HG02678 (cell line): ENCODE measurements around the gene FGGY.
"Not testable (repeated sequence)": the region's sequence is repeated elsewhere in the genome, so short reads cannot be mapped to it uniquely, and the experiment has no call there.

Source experiments
- ATAC-seq: cut with Tn5 transposase; IDR thresholded peaks from one replicate; pipeline ENCODE4 v1.9.1; 2021; ENCODE audit warnings: mild to moderate bottlenecking, moderate library complexity; ENCODE audit not compliant: unreplicated experiment

FGGY gene

DNA sequence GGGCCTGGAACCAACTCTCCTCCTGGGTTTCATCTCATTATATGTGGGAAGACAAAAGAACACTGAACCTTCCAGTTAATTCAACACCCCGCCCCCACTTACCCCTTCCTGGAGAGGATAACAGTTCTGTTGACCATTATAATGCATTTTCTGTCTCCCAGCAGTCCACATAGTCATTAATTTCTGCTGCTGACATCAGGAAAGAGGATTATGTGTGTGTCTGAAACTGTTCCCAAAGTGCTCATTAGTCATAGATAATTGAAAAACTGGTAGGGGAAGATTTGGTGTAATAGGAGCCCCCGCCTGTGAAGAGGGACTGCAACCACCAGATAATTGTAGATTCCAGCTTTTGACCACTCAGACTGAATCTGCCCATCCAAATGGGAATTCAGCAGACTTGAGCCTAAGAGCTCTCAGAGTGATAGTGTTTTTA is 208.7 kb downstream of the FGGY start:
- ATAC-seq = no peak

DNA sequence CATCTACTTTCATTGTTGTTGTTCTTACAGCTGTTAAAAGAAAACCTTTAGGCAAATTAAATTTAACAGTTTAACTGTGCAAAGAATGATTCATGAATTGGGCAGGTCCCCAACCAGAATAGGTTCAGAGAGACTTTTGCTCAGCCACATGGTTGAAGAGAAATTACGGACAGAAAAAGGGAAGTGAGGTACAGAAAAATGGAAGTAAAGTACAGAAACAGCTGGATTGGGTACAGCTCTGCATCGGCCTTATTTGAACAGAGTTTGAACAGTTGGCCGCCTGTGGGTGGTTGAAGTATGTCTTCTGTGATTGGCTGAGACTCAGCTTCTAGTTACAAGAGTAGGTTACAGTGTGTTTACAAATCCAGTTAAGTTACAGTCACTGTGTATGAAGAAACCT is 210.1 kb downstream of the FGGY start:
- peak; percentile 87 for ATAC-seq

GRCh38 chr1:59509341-59509875 is 212.5 kb downstream of the FGGY start:
- no peak for ATAC-seq

- ATAC-seq = no peak
Observed at GRCh38 chr1:59510249-59510648, 213.4 kb downstream of the FGGY start.

DNA sequence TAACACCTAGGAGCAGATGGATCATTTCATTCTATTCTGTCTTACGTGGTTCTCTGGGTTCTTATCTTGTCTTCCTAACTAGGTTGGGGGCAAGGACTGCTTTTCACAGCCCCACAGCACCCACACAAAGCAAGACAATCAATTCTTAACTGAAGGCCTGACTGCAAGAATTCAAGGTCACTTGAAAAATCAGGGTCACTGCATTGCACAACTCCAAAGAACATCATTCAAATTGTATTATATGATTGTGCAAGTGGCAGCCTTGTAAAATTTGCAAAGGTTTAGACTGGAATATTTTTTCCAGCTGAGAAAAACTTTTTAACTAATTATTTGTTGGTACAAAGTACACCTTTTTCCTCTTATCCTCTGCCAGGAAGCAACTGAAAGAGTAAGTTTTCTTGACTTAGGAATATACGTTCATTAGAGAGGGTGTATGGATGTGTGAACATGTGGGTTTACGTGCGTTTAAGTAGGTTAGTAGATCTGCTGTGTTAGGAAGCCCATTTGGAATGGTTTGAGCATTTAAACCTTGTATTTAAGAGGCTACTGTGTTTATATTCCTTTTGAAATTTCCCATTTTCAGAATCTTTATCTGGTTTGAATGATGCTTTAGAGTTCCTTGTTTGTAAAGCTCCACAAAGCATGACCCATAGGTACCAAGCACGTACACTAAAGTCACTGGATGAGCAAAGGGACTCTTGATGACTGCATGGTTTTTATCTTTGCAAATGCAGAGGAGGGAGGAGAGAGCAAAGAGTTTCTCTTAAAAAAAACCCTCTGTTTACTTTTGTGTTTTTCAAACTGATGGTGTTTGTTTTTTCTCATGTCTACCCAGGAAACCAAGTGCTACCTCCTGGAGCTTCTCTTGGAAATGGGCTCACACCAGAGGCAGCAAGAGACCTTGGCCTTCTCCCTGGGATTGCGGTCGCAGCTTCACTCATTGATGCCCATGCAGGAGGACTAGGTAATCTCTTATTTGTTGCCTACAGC is 214.9 kb downstream of the FGGY start:
- ATAC-seq = no peak

GRCh38 chr1:59512702-59513101 is 215.8 kb downstream of the FGGY start:
- no peak for ATAC-seq

GRCh38 chr1:59514061-59514909 is 217.4 kb downstream of the FGGY start:
- no peak for ATAC-seq

DNA sequence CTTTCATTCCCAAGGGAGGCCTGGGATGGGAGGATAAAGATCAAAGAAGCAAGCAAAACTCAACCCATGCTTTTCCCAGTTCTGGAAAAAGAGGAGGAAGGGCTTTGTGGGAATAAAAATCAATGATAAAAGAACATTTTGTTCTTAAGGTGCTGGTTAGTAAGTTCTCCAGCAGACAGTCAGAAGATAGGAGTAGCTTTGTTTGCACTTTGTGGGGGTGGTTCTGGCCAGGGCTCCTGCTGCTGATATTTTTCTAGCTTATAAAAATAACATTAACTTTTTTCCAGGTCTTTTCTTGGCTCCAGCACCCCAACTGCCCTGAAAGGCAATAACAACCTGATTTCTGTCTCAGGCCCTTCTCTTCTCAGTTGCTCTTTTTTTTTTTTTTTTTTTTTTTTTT is 220.0 kb downstream of the FGGY start:
- no peak for ATAC-seq

- ATAC-seq = no peak
Observed at GRCh38 chr1:59520194-59520593, 223.3 kb downstream of the FGGY start.

DNA sequence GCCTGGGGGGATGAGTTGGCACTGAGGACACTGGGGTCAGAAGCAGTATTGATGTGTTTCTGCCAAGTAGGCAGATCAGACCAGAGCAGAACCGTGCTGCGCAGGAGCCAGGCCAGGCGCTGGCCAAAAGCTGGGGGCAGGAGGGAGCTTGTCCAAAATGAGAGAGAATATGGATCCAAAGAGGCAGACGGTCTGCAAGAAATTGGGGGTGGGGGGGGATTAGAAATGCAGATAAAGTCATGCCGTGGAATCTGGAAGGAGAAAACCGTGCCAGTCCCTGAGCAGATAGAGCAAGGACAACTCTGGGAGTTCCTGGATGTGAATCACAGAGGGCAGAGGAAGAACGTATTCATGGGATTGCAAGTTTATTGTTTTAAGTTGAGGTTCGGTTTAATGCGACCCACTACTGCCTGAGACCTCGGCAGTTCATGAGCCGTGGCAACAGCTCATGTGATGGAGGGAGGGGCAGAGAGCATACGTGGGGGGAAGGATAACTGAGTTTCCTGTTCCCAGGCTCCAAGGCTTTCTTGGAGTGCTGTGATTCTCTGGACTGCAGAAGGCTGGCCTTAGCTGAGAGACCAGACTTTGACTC is 224.0 kb downstream of the FGGY start:
- no peak for ATAC-seq

DNA sequence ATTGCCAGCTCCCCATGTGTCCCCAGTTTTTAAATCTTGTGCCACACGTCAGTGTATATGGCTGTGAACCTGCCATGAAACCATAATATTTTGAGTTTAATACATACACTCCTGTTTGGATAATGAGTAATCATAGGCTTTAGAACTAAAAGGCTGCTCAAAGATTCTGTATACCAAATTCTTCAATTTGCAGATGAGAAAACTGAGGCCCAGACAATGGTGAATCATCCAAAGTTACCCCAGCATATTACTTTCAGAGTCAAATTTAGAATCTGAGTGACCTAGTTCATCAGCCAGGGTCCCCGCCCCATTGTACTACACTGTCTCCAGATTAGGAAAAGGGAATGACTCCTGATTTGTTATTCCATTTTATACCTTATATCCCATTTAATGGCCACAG is 224.6 kb downstream of the FGGY start:
- no peak for ATAC-seq

- no peak for ATAC-seq
Observed at GRCh38 chr1:59522925-59523505, 226.1 kb downstream of the FGGY start.

GRCh38 chr1:59523745-59524450 is 227.0 kb downstream of the FGGY start:
- ATAC-seq = no peak

- no peak for ATAC-seq
Observed at GRCh38 chr1:59526240-59526639, 229.3 kb downstream of the FGGY start.

GRCh38 chr1:59528471-59528870 is 231.6 kb downstream of the FGGY start:
- no peak for ATAC-seq

DNA sequence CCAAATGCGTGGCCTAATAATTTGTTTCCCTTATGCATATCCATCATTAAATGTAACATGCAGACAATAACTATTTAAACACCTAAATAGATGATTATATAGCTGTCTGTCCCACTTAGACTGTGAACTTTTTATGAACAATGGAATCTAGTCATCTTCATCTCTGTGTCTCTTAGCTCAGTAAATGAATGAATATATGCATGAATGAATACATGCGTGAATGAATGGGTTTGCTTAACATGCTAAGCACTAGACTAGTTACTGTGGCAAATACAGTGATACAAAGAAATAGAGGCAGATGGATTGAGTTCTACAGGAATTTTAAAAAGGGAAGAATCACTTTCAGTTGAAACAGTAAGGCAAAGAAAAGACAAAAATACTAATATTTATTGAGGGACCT is 232.0 kb downstream of the FGGY start:
- ATAC-seq = no peak

DNA sequence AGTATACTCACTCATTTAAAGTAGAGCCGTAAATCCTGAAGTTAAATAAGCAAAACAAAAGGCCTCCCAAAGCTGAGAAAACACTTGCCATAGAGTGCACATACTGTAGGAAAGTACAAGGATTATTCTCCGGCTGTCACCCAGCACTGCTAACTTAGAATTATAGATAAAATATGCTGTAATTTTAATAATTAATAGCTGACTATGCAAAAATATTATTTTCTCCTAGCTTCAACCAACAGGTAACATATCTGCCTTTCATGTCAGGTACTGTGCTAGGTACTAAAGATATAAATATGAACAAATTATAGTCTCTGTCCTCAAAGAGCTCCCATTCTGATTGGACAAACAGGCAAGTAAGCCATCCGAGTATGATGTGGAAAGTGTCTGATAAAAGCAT is 233.2 kb downstream of the FGGY start:
- ATAC-seq = no peak

GRCh38 chr1:59532102-59532501 is 235.2 kb downstream of the FGGY start:
- ATAC-seq = peak; percentile 41

DNA sequence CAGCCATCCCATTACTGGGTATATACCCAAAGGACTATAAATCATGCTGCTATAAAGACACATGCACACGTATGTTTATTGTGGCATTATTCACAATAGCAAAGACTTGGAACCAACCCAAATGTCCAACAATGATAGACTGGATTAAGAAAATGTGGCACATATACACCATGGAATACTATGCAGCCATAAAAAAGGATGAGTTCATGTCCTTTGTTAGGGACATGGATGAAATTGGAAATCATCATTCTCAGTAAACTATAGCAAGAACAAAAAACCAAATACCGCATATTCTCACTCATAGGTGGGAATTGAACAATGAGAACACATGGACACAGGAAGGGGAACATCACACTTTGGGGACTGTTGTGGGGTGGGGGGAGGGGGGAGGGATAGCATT is 241.6 kb downstream of the FGGY start:
- not testable (repeated sequence) for ATAC-seq
